GM18870 (cell line): ENCODE data around the gene HECTD4.
"Not testable (repeated sequence)": the region's sequence is repeated elsewhere in the genome, so short reads cannot be mapped to it uniquely, and the experiment has no call there.

Experiments
- ATAC-seq: cut with Tn5 transposase; IDR thresholded peaks from one replicate; pipeline ENCODE4 v1.9.1; 2021; ENCODE audit warnings: moderate library complexity; ENCODE audit not compliant: unreplicated experiment

HECTD4 gene

DNA sequence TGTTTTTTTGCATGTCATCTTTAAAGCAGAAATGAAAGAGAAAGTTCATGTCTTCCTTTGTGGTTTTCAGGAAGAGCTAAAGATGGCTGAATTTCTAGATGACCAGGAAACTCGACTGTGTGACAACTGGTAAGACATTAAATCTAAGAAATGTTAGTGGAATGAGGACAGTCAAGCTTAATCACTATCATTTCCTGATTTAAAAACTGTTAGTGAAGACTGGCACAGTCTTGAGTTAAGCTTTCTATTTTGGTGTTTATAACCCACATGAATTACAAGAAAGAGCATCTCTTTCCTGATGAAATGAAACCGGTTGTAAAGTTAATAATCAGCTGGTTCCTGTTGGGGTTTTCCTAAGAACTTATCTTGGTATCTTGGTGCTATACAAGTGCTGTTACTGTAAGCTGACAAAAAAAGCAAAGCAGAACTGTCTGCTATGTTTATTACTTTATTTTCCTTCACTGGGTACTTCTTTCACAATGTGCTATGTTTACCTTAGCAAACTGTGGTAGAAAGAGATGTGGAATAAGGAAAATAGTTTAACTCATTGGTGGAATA, 251.7 kb downstream of the HECTD4 start:
- ATAC-seq = peak; percentile 54

DNA sequence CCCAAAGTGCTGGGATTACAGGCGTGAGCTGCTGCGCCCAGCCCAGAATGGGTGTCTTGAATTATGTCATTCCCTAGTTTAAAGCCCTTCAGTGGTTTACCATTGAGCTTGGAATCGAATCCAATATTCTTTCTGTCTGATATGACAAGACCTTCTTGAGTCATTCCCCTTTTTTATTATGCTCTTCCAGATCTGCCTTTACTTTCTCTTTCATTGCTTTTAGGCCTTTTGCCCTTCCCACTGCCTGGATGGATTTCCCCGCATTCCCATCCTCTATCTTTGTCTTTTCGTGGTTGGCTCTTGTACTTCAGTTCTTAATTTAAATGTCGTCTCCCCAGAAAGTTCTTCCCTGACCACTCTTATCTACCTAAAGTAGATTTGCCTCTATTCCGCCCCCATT, 255.3 kb downstream of the HECTD4 start:
- no peak for ATAC-seq

DNA sequence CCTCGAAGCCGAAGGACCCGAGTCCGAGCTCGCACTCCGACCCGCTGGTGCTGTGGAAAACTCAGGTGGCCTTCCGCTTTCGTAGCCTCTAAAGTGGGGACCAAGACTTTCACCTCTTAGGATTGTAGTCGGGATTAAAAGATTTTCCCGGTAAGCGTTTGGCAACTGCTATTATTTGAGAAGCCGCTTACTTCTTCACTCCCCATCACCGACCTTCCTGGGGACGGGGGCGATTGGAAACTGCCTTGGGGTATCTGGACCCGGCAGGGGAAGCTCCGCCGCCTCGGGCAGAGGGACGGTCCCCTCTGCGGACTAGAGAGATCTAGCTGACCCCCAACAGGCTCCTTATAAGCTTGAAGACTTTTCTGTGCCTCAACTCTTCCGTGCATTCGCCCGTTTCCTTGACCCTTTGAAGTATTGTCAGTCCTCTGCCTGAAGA, 256.2 kb downstream of the HECTD4 start:
- no peak for ATAC-seq

DNA sequence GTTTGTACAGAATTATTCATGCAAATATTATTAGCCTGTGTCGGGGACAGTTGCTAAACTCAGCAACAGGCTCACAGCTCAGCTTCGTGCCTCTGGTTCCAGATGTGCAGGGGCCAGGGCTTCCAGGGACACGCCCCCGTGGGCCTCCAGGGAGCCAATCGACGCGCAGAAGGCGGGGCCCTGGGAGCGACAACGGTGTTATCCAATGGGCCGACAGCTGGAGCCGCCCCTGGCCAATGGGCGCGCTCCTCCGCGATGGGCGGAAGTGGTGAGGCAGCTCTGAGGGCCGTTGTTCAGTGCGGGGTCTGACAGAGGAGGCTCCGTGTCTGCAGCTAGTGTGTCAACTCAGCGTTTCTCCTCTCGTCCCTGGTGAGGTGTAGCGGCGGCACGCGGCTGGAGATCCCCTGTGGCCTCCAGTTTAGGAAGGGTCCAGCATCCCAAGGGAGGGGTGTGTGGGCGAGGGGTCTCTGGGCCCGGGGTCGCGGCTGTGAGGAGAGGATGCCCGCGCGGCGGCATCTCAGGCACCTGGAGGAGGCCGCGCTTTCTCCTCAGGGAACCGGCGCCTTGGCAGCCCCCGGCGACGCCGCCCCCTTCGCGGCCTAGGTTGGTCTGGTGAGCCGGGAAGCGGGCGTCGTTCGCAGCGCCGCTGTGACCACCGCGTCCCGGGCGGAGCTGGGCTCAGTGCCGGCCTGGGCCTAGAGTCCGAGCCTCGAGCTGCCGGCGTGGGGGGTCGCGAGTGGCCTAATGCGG, 256.8 kb downstream of the HECTD4 start, which contains the start of gene TRAFD1:
Gene TRAFD1 (plus strand): TSS at position 311 of the 750 bp plus-strand sequence. CDS start 4,963 bp downstream, outside the sequence.
- ATAC-seq = peak; percentile 86

DNA sequence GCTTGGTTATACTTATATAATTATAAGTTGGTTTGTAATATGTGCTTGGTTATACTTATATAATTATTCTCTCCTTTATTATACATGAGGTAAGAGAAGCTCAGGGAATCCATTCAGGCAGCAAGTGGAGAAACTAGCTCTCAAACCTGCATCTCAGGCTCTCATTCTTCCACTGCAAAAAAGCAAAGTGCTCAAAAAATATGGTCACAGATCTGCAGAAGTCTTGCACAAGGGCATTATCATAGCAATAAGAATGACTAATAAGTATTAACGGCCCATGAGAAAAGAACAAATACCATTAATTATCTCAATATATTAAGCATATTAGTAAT, 257.3 kb downstream of the HECTD4 start:
- peak; percentile 7 for ATAC-seq

DNA sequence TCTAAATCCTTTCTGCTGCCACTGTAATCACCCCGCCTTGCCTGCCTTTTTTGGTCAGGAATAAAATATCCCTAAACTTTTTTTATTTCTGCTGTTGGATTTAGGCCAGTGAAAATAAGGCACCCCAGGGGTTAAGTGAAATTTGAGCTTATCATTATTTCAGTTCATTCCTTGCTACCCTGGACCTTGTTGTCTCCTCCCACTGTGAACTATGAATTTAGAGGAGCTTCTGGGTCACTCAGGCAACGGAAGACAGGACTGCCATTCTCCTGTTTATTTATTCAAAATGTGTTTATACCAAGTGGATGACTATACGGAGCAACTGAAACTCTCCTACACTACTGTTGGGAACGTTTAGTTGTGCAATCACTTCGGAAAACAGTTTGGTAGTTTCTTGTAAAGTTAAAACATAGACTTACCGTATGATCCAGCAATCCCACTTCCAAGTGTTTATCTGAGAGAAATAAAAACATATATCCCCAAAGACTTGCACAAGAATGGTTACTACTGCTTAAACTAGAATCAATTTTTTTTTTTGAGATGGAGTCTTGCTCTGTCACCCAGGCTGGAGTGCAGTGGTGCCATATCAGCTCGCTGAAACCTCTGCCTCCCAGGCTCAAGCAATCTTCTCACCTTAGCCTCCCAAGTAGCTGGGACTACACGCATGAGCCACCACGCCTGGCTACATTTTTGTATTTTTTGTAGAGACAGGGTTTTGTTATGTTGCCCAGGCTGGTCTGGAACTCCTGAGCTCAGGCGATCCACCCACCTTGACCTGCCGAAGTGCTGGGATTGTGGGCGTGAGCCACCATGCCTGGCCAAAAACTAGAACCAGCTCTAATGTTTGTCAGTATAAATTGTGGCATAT, 259.2 kb downstream of the HECTD4 start:
- no peak for ATAC-seq

DNA sequence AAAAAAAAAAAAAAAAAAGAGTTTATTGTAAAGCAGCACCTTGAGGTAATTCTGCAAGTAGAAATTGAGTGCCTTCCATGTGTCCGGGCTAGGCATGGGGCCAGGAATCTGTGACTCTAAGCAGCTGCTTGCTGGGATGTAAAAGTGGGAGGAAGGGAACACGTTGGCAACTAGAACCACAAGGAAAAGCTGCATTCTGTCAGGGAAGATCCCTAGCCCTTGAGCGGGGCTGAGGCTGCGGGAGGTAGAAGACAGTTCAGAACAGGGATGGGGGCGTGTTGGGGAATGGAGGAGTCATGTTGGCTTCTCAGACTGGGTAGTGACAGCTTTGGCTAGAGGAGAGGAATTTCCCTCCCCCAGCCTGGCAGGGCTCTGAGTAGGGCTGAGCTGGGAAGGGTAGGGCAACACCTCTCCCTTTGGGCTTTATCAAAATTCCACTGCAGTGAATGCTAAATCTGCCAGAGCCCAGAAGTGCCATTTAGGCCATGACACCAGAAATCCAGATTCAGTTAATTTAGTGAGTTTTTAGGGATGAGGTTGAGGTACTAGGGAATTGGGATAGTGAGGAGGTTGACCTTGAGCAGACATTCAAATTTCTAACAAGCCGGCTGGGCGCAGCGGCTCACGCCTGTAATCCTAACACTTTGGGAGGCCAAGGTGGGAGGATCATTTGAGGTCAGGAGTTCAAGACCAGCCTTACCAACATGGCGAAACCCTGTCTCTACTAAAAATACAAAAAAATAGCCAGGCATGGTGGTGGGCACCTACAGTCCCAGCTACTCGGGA, 260.3 kb downstream of the HECTD4 start:
- no peak for ATAC-seq

DNA sequence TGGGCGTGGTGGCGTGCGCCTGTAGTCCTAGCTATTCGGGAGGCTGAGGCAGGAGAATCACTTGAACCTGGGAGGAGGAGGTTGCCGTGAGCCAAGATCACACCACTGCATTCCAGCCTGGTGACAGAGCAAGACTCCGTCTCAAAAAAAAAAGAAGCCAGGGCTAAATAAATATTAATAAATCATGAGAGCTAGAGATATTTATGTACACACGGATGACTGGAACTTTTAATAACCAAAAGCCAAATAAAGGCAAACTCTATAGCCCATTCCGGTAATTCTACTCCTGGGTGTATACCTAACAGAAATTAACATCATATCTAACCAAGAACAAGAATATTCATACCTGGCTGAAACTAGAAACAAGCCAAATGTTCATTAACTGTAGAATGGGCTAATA, 264.5 kb downstream of the HECTD4 start:
- no peak for ATAC-seq

DNA sequence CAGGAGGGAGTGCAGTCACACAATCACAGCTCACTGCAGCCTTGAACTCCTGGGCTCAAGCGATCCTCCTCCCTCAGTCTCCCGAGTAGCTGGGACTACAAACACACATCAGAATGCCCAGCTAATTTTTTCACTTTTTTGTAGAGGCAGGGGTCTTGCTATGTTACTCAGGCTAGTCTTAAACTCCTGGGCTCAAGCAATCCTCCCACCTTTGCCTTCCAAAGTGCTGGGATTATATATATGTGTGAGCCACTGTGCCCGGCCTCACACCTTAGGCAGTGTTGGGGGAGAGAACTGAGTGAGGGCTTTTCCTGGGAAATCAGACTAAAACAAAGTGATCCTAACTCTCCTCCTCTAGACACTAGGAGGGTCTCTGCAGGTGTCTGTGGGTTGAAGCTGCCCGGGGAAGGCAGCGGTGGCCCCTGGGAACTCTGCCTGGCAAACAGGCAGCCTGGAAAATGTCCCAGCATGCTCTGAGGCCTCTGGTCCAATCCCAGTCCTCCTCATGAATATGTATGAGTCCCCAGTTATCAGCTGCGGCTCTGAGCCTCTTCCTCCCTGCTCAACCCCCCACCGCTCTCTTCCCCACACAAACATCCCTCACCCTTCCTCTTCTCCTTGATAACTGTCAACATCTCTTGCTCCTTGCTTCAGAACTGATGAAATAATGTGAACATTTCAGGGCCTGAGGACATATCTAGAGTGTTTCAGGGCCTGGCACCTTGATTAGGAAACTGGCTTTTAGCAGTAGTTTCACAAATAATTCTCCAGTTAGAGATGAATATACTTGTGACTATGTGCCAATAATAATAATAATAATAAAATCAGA, 265.8 kb downstream of the HECTD4 start:
- ATAC-seq = no peak

DNA sequence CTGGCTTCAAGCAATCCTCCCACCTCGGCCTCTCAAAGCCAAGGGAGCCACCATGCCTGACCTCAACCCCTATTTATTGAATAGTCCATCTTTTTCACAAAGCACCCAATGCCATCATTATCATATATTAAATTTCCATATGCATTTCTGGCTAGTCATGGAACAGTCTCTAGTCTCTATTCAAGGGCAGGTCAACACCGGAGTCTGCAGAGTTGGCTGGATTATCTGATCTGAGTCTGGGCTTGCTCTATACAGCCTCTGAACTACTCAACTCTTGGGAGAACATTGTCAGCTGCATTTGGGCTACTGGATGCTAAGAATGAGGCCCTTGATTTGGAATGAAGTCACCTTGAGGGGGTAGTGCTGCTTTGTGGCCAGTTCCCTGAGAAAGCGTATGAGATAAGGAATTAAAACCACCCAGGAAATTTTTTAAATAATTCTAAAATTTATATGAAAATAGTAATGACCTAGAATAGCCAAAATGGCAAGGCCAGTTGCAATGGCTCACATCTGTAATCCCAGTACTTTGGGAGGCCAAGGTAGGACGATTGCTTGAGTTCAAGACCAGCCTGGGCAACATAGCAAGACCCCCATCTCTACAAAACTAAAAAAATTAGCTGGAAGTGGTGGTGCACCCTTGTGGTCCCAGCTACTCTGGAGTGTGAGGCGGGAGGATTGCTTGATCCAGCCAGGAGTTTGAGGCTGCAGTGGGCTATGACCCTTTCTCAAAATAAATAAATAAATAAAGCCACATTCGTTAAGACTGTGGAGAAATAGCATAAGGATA, 266.8 kb downstream of the HECTD4 start:
- ATAC-seq = no peak

DNA sequence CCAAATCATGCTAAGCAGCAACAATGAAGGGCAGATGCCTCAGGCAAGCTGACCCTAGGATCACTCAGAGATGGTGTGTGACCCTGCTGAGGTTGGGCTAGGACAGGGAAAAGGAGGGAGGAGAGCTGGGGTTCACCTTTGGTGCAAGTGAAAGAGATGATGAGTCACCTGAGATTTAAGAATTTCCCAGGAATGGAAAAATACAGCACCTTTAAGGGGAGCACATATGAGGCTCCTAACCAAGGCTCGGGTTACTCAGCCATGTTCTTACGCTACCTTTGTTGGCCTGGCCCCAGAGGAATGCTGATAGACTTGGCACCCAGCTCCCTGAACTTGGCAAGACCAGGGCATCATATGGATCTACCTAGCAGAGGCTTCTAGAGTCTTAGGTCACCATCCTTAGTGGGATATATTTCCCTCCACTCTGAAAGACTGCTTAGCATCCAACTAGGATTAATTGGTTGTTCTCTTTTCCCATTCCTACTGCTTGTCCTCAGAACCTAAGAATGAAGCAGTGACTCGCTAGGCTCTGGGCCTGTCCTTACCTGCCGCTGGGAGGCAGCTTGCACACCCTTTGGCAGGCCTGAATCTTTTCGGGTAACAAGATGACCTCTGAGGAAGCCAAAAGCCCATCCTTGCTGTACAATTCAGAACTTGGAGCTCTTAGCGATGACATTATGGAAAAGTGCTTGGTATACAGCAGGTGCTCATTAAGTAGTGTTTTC, 269.7 kb downstream of the HECTD4 start:
- no peak for ATAC-seq

DNA sequence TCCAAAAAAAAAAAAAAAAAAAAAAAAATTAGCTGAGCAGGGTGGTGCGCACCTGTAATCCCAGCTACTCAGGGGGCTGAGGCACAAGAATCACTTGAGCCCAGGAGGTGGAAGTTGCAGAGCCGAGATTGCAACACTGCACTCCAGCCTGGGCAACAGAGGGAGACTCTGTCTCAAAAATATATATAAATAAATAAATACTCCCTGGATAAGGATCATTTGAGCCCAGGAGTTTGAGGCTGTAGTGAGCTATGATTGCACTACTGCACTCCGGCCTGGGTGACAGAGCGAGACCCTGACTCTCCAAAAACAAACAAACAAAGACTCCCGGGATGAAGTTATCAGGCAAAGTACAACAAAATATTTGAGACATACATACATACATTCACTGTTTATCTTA, 270.3 kb downstream of the HECTD4 start:
- no peak for ATAC-seq

DNA sequence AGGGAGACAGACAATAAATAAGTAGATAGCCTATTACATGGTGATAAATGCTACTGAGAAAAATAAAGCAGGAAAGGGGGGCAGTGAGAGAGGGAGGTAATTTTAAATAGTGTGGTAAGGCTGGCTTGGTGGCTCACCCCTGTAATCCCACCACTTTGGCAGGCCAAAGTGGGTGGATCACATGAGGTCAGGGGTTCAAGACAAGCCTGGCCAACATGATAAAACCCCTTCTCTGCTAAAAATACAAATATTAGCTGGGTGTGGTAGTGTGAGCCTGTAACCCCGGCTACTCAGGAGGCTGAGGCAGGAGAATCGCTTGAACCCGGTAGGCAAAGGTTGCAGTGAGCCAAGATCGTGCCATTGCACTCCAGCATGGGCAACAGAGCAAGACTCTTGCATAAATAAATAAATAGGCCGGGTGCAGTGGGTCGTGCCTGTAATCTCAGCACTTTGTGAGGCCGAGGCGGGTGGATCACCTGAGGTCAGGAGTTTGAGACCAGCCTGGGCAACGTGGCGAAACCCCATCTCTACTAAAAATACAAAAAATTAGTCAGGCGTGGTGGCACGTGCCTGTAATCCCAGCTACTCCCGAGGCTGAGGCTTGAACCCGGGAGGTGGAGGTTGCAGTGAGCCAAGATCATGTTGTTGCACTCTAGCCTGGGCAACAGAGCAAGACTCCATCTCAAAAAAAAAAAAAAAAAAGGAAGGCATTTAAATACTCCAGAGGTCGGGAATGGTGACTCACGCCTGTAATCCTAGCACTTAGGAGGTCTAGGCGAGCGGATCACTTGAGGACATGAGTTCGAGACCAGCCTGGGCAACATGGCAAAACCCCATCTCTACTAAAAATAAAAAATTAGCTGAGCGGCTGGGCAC, 271.2 kb downstream of the HECTD4 start:
- ATAC-seq = not testable (repeated sequence)
